ENCODE data around the gene LRRK2. TPM values are rescaled to one million over a fixed set of nuclear protein-coding genes. Genes with fewer than 3 reads are reported as not detected.

LRRK2 gene
- total RNA-seq, 2 experiments from 2014 or later = 0.05 to 0.25 TPM

GRCh38 chr12:40287369-40287975, 62.7 kb downstream of the LRRK2 start:
- Mint-ChIP-seq H3K27ac (no peak overlapping the region), H3K4me3 (no peak overlapping the region), H3K27me3 (no peaks in the 10 kb centered on the region), H3K36me3 (ENCODE audit: low read depth) (no peaks in the 10 kb centered on the region), H3K4me1 (no peaks in the 10 kb centered on the region), H3K9me3 (no peaks in the 10 kb centered on the region)
- ChIA-PET CTCF (no interaction called here), POLR2A (no interaction called here)
- no peak for DNase-seq

GRCh38 chr12:40292788-40293429, 68.1 kb downstream of the LRRK2 start:
- no peak overlapping the region for H3K27ac Mint-ChIP-seq
- CTCF ChIA-PET = no interaction called here
- no peaks in the 10 kb centered on the region for H3K4me1 Mint-ChIP-seq
- no peak for DNase-seq
- POLR2A ChIA-PET = no interaction called here
- no peaks in the 10 kb centered on the region for H3K9me3 Mint-ChIP-seq
- H3K4me3 Mint-ChIP-seq = no peak overlapping the region
- no peaks in the 10 kb centered on the region for H3K27me3 Mint-ChIP-seq
- no peaks in the 10 kb centered on the region for H3K36me3 Mint-ChIP-seq (ENCODE audit: low read depth)

- H3K36me3 Mint-ChIP-seq (ENCODE audit: low read depth) = no peaks in the 10 kb centered on the region
- ChIA-PET CTCF (no interaction called here), POLR2A (no interaction called here)
- no peak for DNase-seq
- no peaks in the 10 kb centered on the region for H3K4me1 Mint-ChIP-seq
- no peaks in the 10 kb centered on the region for H3K27me3 Mint-ChIP-seq
- H3K4me3 Mint-ChIP-seq = no peak overlapping the region
- H3K9me3 Mint-ChIP-seq = no peaks in the 10 kb centered on the region
- no peak overlapping the region for H3K27ac Mint-ChIP-seq
Observed at GRCh38 chr12:40298341-40298740, 73.5 kb downstream of the LRRK2 start.

- Mint-ChIP-seq H3K27ac (no peak overlapping the region), H3K9me3 (no peaks in the 10 kb centered on the region), H3K36me3 (ENCODE audit: low read depth) (no peaks in the 10 kb centered on the region), H3K4me1 (no peaks in the 10 kb centered on the region), H3K4me3 (no peak overlapping the region), H3K27me3 (peaks cover under 1% of the 10 kb centered on the region)
- CTCF ChIA-PET = no interaction called here
- no peak for DNase-seq
- POLR2A ChIA-PET = no interaction called here
Observed at GRCh38 chr12:40300490-40300889, 75.7 kb downstream of the LRRK2 start.

- Mint-ChIP-seq H3K27me3 (peaks cover 4% of the 10 kb centered on the region), H3K9me3 (no peaks in the 10 kb centered on the region), H3K36me3 (ENCODE audit: low read depth) (no peaks in the 10 kb centered on the region), H3K4me1 (no peaks in the 10 kb centered on the region), H3K27ac (no peak overlapping the region), H3K4me3 (no peak overlapping the region)
- no peak for DNase-seq
- ChIA-PET CTCF (no interaction called here), POLR2A (no interaction called here)
Observed at GRCh38 chr12:40309001-40309400, 84.2 kb downstream of the LRRK2 start.

- Mint-ChIP-seq H3K27me3 (peaks cover 4% of the 10 kb centered on the region), H3K36me3 (ENCODE audit: low read depth) (no peaks in the 10 kb centered on the region), H3K4me3 (no peak overlapping the region), H3K4me1 (no peaks in the 10 kb centered on the region), H3K27ac (no peak overlapping the region), H3K9me3 (no peaks in the 10 kb centered on the region)
- CTCF ChIA-PET = interaction anchor here (1.0 kb wide), 1 partner anchor 15 kb away, joined by 3 read pairs; no protein-coding TSS in a partner anchor
- POLR2A ChIA-PET = no interaction called here
- no peak for DNase-seq
Observed at GRCh38 chr12:40310211-40310610, 85.4 kb downstream of the LRRK2 start.

GRCh38 chr12:40312196-40312595, 87.4 kb downstream of the LRRK2 start:
- Mint-ChIP-seq H3K4me3 (no peak overlapping the region), H3K9me3 (no peaks in the 10 kb centered on the region), H3K27me3 (peaks cover 1% of the 10 kb centered on the region), H3K4me1 (no peaks in the 10 kb centered on the region), H3K27ac (no peak overlapping the region), H3K36me3 (ENCODE audit: low read depth) (no peaks in the 10 kb centered on the region)
- CTCF ChIA-PET = interaction anchor here (0.7 kb wide), 1 partner anchor 159 kb away, joined by 3 read pairs; no protein-coding TSS in a partner anchor
- POLR2A ChIA-PET = no interaction called here
- no peak for DNase-seq

- Mint-ChIP-seq H3K4me1 (no peaks in the 10 kb centered on the region), H3K27me3 (peaks cover 1% of the 10 kb centered on the region), H3K27ac (no peak overlapping the region), H3K4me3 (no peak overlapping the region), H3K36me3 (ENCODE audit: low read depth) (no peaks in the 10 kb centered on the region), H3K9me3 (no peaks in the 10 kb centered on the region)
- ChIA-PET POLR2A (no interaction called here), CTCF (interaction anchor here (3.1 kb wide), 1 partner anchor 12 kb away, joined by 11 read pairs; no protein-coding TSS in a partner anchor)
- DNase-seq = no peak
Observed at GRCh38 chr12:40312982-40313576, 88.3 kb downstream of the LRRK2 start.

GRCh38 chr12:40313928-40314327, 89.1 kb downstream of the LRRK2 start:
- ChIA-PET CTCF (interaction anchor here (3.1 kb wide), 1 partner anchor 11 kb away, joined by 11 read pairs; no protein-coding TSS in a partner anchor), POLR2A (no interaction called here)
- Mint-ChIP-seq H3K27ac (no peak overlapping the region), H3K4me3 (no peak overlapping the region), H3K27me3 (peaks cover 1% of the 10 kb centered on the region), H3K4me1 (no peaks in the 10 kb centered on the region), H3K9me3 (no peaks in the 10 kb centered on the region), H3K36me3 (ENCODE audit: low read depth) (no peaks in the 10 kb centered on the region)
- DNase-seq = no peak

GRCh38 chr12:40314927-40315326, 90.1 kb downstream of the LRRK2 start:
- H3K9me3 Mint-ChIP-seq = no peaks in the 10 kb centered on the region
- DNase-seq = no peak
- no peaks in the 10 kb centered on the region for H3K4me1 Mint-ChIP-seq
- POLR2A ChIA-PET = no interaction called here
- H3K27me3 Mint-ChIP-seq = no peaks in the 10 kb centered on the region
- CTCF ChIA-PET = interaction anchor here (3.1 kb wide), 1 partner anchor 10 kb away, joined by 11 read pairs; no protein-coding TSS in a partner anchor
- no peak overlapping the region for H3K4me3 Mint-ChIP-seq
- no peaks in the 10 kb centered on the region for H3K36me3 Mint-ChIP-seq (ENCODE audit: low read depth)
- H3K27ac Mint-ChIP-seq = no peak overlapping the region

GRCh38 chr12:40315375-40315774, 90.6 kb downstream of the LRRK2 start:
- Mint-ChIP-seq H3K9me3 (no peaks in the 10 kb centered on the region), H3K27ac (no peak overlapping the region), H3K4me3 (no peak overlapping the region), H3K4me1 (no peaks in the 10 kb centered on the region), H3K36me3 (ENCODE audit: low read depth) (no peaks in the 10 kb centered on the region), H3K27me3 (no peaks in the 10 kb centered on the region)
- CTCF ChIA-PET = interaction anchor here (3.1 kb wide), 1 partner anchor 10 kb away, joined by 11 read pairs; no protein-coding TSS in a partner anchor
- no peak for DNase-seq
- POLR2A ChIA-PET = no interaction called here

GRCh38 chr12:40324261-40324660, 99.5 kb downstream of the LRRK2 start:
- no peak for DNase-seq
- CTCF ChIA-PET = interaction anchor here (2.3 kb wide), 1 partner anchor 9 kb away, joined by 11 read pairs; no protein-coding TSS in a partner anchor
- Mint-ChIP-seq H3K27ac (no peak overlapping the region), H3K4me1 (no peaks in the 10 kb centered on the region), H3K27me3 (peaks cover 2% of the 10 kb centered on the region), H3K9me3 (no peaks in the 10 kb centered on the region), H3K4me3 (no peak overlapping the region), H3K36me3 (ENCODE audit: low read depth) (no peaks in the 10 kb centered on the region)
- POLR2A ChIA-PET = no interaction called here

- no peak overlapping the region for H3K4me3 Mint-ChIP-seq
- H3K9me3 Mint-ChIP-seq = no peaks in the 10 kb centered on the region
- H3K27ac Mint-ChIP-seq = no peak overlapping the region
- no peaks in the 10 kb centered on the region for H3K4me1 Mint-ChIP-seq
- POLR2A ChIA-PET = no interaction called here
- CTCF ChIA-PET = interaction anchor here (1.1 to 2.3 kb wide), 3 partner anchors 11 to 54 kb away, joined by 3 to 11 read pairs (median 3); no protein-coding TSS in a partner anchor
- no peaks in the 10 kb centered on the region for H3K36me3 Mint-ChIP-seq (ENCODE audit: low read depth)
- DNase-seq = no peak
- H3K27me3 Mint-ChIP-seq = peaks cover 2% of the 10 kb centered on the region
Observed at GRCh38 chr12:40325349-40325960, 100.7 kb downstream of the LRRK2 start.

All from activated CD4-positive, alpha-beta memory T cell treated with anti-CD3 and anti-CD28 coated beads, Interleukin-2, amount 10 ng/mL, durations not matched to agents 7 days and 5 days (primary cell).